Measurements from ENCODE around the gene RENBP. TPM values are rescaled to one million over a fixed set of nuclear protein-coding genes. Genes with fewer than 3 reads are reported as not detected.

RENBP gene
- total and polyA plus RNA-seq, 9 of the 15 experiments (the other 6 are each of a cell fraction or from before 2014, with no cell fraction given) = 0.07 to 14.8 (median 10.6) TPM; not detected in 1

- Histone ChIP-seq H3K9ac (ENCODE audit: insufficient read depth in 1 of 2, low read depth in 2 of 2, low read length in 2 of 2) (peak overlapping the region; percentile 64 to 91; a peak in 3 of 4 replicates), H3K27ac (ENCODE audit: extremely low read depth, low read depth, low read length) (peak overlapping the region; percentile 26; the same call in 2 of the 3 replicates), H4K20me1 (replicated peaks; ENCODE audit: control insufficient read depth, insufficient read depth, low read length) (no peaks in the 10 kb centered on the region), H3K4me3 (peak overlapping the region; percentile 44), H3K9me3 (replicated peaks; ENCODE audit: control insufficient read depth, insufficient read depth, low read depth, low read length) (no peaks in the 10 kb centered on the region), H3K4me2 (ENCODE audit: insufficient read depth, low read length) (no peak overlapping the region), H2AFZ (ENCODE audit: low read depth, low read length) (peak overlapping the region; percentile 78), H3K4me1 (replicated peaks in 1 of 2; ENCODE audit: control insufficient read depth in 2 of 2, insufficient read depth in 2 of 2, low read length in 2 of 2) (peaks cover 16 to 76% of the 10 kb centered on the region in 2 experiments), H3K27me3 (ENCODE audit: control insufficient read depth in 2 of 2, insufficient read depth in 2 of 2, low read length in 2 of 2) (no peaks in the 10 kb centered on the region), H3K9me1 (ENCODE audit: control insufficient read depth, insufficient read depth, low read length) (no peaks in the 10 kb centered on the region), H3K36me3 (ENCODE audit: control insufficient read depth, insufficient read depth, low read length) (peaks cover 28% of the 10 kb centered on the region), H3K79me2 (ENCODE audit: control insufficient read depth, insufficient read depth, low read length) (peaks cover 7% of the 10 kb centered on the region; the same call in 2 of the 3 replicates)
- 65% methylated on average over 5 of the region's 6 CpGs for WGBS (ENCODE audit: insufficient coverage, low coverage, missing lambda C conversion rate)
- ATAC-seq (peak; percentile 19), FAIRE-seq (no peak), DNase-seq (ENCODE audit: extremely low read depth in 1 of 4, low spot score in 3 of 4) (no peak)
- BruUV-seq (replicated peaks) = no TSS peak
- intact Hi-C loops (cut with micrococcal nuclease) (no loop called here), in situ Hi-C loops (cut with MboI) (no loop called here)
- TF ChIP-seq PRDM10 (IDR thresholded peaks at IDR 0.05; ENCODE audit: partially characterized antibody) (peak; percentile 85), IRF1 (CRISPR knock-in tag; IDR thresholded peaks at IDR 0.05; ENCODE audit: borderline replicate concordance) (no peak), VEZF1 (CRISPR knock-in tag; IDR thresholded peaks at IDR 0.05) (peak; percentile 24)
- CTCF ChIA-PET (ENCODE audit: low intra/inter-chr PET ratio) = no interaction called here
- POLR2A ChIA-PET = interaction anchor here (1.1 to 1.6 kb wide), 4 partner anchors 10 to 74 kb away, joined by 3 to 5 read pairs (median 4); partner anchors contain the start of genes ARHGAP4 and NAA10
Observed at GRCh38 chrX:153944800-153945150, 332 bp upstream of the RENBP start.
